B cell (primary cell): Measurements from ENCODE around the gene AUTS2. TPM values are rescaled to one million over a fixed set of nuclear protein-coding genes. Genes with fewer than 3 reads are reported as not detected.

Source experiments
- ATAC-seq: fragments of 200-7000 bp; cut with Tn5 transposase; one replicate; pipeline ENCODE4 v1.10.0; 2021; ENCODE audit warnings: low read depth, mild to moderate bottlenecking, moderate number of reproducible peaks, moderate library complexity
- CTCF ChIA-PET: fragments of 350-600 bp; sonication (Branson Sonifier 250); formaldehyde crosslinking; loops from one replicate; lab custom pipeline; 2021; ENCODE audit warnings: antibody characterized with exemption, inconsistent platforms; lab: Charles Lee
- POLR2A ChIA-PET: fragments of 350-600 bp; sonication (Branson Sonifier 250); formaldehyde crosslinking; loops from one replicate; lab custom pipeline; 2021; ENCODE audit warnings: antibody characterized with exemption; lab: Charles Lee
- DNase-seq: peaks from one replicate; pipeline ENCODE4 v3.0.0; 2013
- H2AFZ ChIP-seq: 2 replicates; pipeline ENCODE4 v1.6.1; 2012; ENCODE audit warnings: mild to moderate bottlenecking, low read depth, low read length; ENCODE audit not compliant: insufficient read depth, poor library complexity, severe bottlenecking
- H3K27ac ChIP-seq, 2 donors: 1 replicate in 1 of 2; 2 replicates in 1 of 2; pipeline ENCODE4 v1.5.1; 2012 to 2013; ENCODE audit warnings: low read length in 2 of 2, mild to moderate bottlenecking in 2 of 2, moderate library complexity in 1 of 2
- H3K27me3 ChIP-seq, 4 experiments: fragments of 200-600 bp in 1 of 4; sonication (generic) in 1 of 4; replicated peaks in 1 of 4; 1 replicate in 2 of 4; 2 replicates in 2 of 4; pipeline versions ENCODE4 v1.6.1 to v1.7.0; 2013 to 2016; ENCODE audit warnings: low read length in 3 of 4, mild to moderate bottlenecking in 2 of 4, mixed read lengths in 1 of 4, moderate library complexity in 1 of 4; ENCODE audit not compliant: insufficient read depth in 4 of 4, control insufficient read depth in 3 of 4; ENCODE audit errors: control extremely low read depth in 1 of 4
- H3K36me3 ChIP-seq, 2 experiments: replicated peaks in 1 of 2; 1 replicate in 1 of 2; 2 replicates in 1 of 2; pipeline versions ENCODE4 v1.6.1 to v1.7.1; 2013; ENCODE audit warnings: low read length in 1 of 2; ENCODE audit not compliant: insufficient read depth in 2 of 2, control insufficient read depth in 1 of 2; ENCODE audit errors: control extremely low read depth in 1 of 2, extremely low read depth in 1 of 2
- H3K4me1 ChIP-seq, 2 donors: fragments of 200-600 bp in 1 of 2; sonication (generic) in 1 of 2; 1 replicate in 1 of 2; 2 replicates in 1 of 2; pipeline versions ENCODE4 v1.5.1 to v1.6.1; 2013 to 2017; ENCODE audit warnings: low read length in 2 of 2; ENCODE audit not compliant: control insufficient read depth in 2 of 2, insufficient read depth in 2 of 2
- H3K4me2 ChIP-seq: replicated peaks from 2 replicates; pipeline ENCODE3; 2012; ENCODE audit warnings: mild to moderate bottlenecking, low read depth, low read length; ENCODE audit not compliant: poor library complexity, severe bottlenecking
- H3K4me3 ChIP-seq, 5 experiments: fragments of 200-600 bp in 1 of 5; sonication (generic) in 1 of 5; 1 replicate in 3 of 5; 2 replicates in 2 of 5; pipeline versions ENCODE4 v1.5.1 to v1.7.0; 2011 to 2016; ENCODE audit warnings: low read length in 4 of 5, mild to moderate bottlenecking in 4 of 5, low read depth in 2 of 5, control low read depth in 1 of 5, moderate library complexity in 1 of 5; ENCODE audit not compliant: insufficient read depth in 1 of 5; ENCODE audit errors: control extremely low read depth in 1 of 5, extremely low read depth in 1 of 5
- H3K79me2 ChIP-seq: fragments of 200-600 bp; sonication (generic); one replicate; pipeline ENCODE4 v1.6.0; 2016; ENCODE audit warnings: low read length; ENCODE audit not compliant: control insufficient read depth, insufficient read depth
- H3K9ac ChIP-seq: fragments of 200-600 bp; sonication (generic); 2 replicates; pipeline ENCODE4 v1.6.1; 2017; ENCODE audit warnings: mild to moderate bottlenecking, low read length, moderate library complexity
- H3K9me3 ChIP-seq, 3 donors: one replicate each; pipeline versions ENCODE4 v1.6.1 to v1.7.1; 2013; ENCODE audit warnings: low read length in 2 of 3; ENCODE audit not compliant: control insufficient read depth in 2 of 3, insufficient read depth in 1 of 3; ENCODE audit errors: control extremely low read depth in 1 of 3
- H4K20me1 ChIP-seq: 2 replicates; pipeline ENCODE4 v1.6.0; 2012; ENCODE audit warnings: mild to moderate bottlenecking, low read length; ENCODE audit not compliant: insufficient read depth, control insufficient read depth, poor library complexity, severe bottlenecking
- H3K27ac Mint-ChIP-seq: one replicate; pipeline ENCODE4 v1.8.0; 2021; ENCODE audit warnings: mixed read lengths
- H3K27me3 Mint-ChIP-seq: one replicate; pipeline ENCODE4 v1.8.0; 2021; ENCODE audit warnings: mixed read lengths
- H3K4me1 Mint-ChIP-seq: one replicate; pipeline ENCODE4 v1.8.0; 2021; ENCODE audit warnings: mixed read lengths
- H3K4me3 Mint-ChIP-seq: one replicate; pipeline ENCODE4 v1.8.0; 2021; ENCODE audit warnings: mixed read lengths
- H3K9me3 Mint-ChIP-seq: one replicate; pipeline ENCODE4 v1.8.0; 2022; ENCODE audit warnings: mixed read lengths; ENCODE audit not compliant: insufficient read depth
- EZH2 ChIP-seq: IDR thresholded peaks from 2 replicates; pipeline ENCODE4 v1.6.1; 2012; ENCODE audit warnings: borderline replicate concordance, low read depth, mild to moderate bottlenecking, moderate library complexity, low read length; ENCODE audit not compliant: insufficient read depth, poor library complexity, severe bottlenecking
- WGBS: methylation state at CpG from one replicate; pipeline ENCODE4 v1.1.5; 2013; ENCODE audit warnings: missing lambda C conversion rate; ENCODE audit not compliant: insufficient coverage; 5-methylcytosine and 5-hydroxymethylcytosine counted together
- intact Hi-C: fragments of 100-400 bp; cut with micrococcal nuclease; formaldehyde crosslinking; loops from one replicate; pipeline ENCODE4 v1.10.0; 2022
- polyA plus RNA-seq: library from polyadenylated mRNA; depleted of rRNA; stranded (reverse); fragments of >200 nt; gene quantifications from 2 replicates; pipeline ENCODE4 v1.2.3, GENCODE V29; 2012
- total RNA-seq, 2 donors: library from RNA; stranded (reverse); fragments of 120-200 nt in 1 of 2; gene quantifications; 1 replicate in 1 of 2; 2 replicates in 1 of 2; pipeline versions ENCODE4 v1.2.3 to v1.2.4, GENCODE V29; 2013 to 2022
- TF ChIP-seq, protein P1 (sequence below): fragments of 200-600 bp; IDR thresholded peaks from one replicate; pipeline ENCODE4 v1.8.0; 2022; ENCODE audit warnings: antibody characterized with exemption, mild to moderate bottlenecking

The AUTS2 gene
- total and polyA plus RNA-seq, 2 donors (not counting 1 experiment from before 2014, with no cell fraction given) = 22.3 to 35.0 TPM

DNA sequence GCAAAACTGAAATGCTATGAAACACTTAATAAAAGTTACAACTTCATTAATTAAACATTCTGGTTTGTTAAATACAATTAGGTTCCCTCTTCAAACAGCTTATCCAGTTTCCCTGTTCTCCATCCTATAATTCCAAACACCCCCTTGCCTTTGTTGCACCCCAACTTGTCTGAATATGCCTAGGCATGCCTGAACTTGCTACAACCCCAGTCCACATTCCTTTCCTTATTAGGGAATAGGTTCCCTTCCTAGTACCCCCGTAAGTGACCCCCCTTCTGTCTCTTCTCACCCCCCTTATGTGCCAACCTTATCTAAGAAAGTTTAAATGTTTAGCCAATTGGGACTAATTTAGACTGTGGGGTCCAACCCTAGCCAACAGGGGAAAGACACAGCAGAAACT, 1238.0 kb downstream of the AUTS2 start:
- no CpG with 5 or more reads among the region's 1 CpG for WGBS
- DNase-seq (no peak), ATAC-seq (no peak)
- no peak overlapping the region for H3K4me3 Mint-ChIP-seq
- ChIA-PET POLR2A (no interaction called here), CTCF (interaction anchor here (0.6 kb wide), 1 partner anchor 1697 kb away, joined by 4 read pairs; no protein-coding TSS in a partner anchor)
- Histone ChIP-seq H3K9me3 (peaks cover 0 to 11% (median 0%) of the 10 kb centered on the region in 3 donors), H3K27ac (no peak overlapping the region), H3K4me1 (no peaks in the 10 kb centered on the region), H3K27me3 (peaks cover 0 to 6% (median 0%) of the 10 kb centered on the region in 4 experiments), H3K79me2 (no peaks in the 10 kb centered on the region), H3K9ac (no peak overlapping the region), H4K20me1 (no peaks in the 10 kb centered on the region), H3K4me3 (no peak overlapping the region), H3K4me2 (no peak overlapping the region), H2AFZ (no peak overlapping the region), H3K36me3 (no peaks in the 10 kb centered on the region)
- no peak overlapping the region for H3K27ac Mint-ChIP-seq
- intact Hi-C loops = no loop called here
- no peaks in the 10 kb centered on the region for H3K4me1 Mint-ChIP-seq
- no peaks in the 10 kb centered on the region for H3K9me3 Mint-ChIP-seq
- H3K27me3 Mint-ChIP-seq = no peaks in the 10 kb centered on the region
- TF ChIP-seq, protein P1, sequence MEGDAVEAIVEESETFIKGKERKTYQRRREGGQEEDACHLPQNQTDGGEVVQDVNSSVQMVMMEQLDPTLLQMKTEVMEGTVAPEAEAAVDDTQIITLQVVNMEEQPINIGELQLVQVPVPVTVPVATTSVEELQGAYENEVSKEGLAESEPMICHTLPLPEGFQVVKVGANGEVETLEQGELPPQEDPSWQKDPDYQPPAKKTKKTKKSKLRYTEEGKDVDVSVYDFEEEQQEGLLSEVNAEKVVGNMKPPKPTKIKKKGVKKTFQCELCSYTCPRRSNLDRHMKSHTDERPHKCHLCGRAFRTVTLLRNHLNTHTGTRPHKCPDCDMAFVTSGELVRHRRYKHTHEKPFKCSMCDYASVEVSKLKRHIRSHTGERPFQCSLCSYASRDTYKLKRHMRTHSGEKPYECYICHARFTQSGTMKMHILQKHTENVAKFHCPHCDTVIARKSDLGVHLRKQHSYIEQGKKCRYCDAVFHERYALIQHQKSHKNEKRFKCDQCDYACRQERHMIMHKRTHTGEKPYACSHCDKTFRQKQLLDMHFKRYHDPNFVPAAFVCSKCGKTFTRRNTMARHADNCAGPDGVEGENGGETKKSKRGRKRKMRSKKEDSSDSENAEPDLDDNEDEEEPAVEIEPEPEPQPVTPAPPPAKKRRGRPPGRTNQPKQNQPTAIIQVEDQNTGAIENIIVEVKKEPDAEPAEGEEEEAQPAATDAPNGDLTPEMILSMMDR = no peak
- no peak for TF ChIP-seq EZH2

DNA sequence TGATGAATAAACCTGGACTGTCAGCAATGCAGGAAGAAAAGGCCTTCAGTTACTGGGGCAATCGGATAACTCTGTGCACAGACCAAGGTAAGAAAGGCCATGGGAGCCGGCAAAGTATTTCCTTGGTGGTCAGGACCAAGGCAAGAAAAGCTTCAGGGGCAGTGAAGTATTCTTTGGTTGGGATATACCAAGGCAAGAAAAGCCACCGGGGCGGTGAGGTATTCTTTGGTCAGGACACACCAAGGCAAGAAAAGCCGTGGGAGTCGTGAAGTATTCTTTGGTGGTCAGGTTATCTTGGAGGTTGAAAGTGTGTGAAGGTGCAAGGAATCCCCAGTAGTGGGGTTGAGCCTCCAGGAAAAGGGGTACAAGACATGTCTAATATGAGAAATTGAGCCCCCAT, 1238.7 kb downstream of the AUTS2 start:
- Mint-ChIP-seq H3K4me3 (no peak overlapping the region), H3K27ac (no peak overlapping the region), H3K4me1 (no peaks in the 10 kb centered on the region), H3K27me3 (no peaks in the 10 kb centered on the region), H3K9me3 (no peaks in the 10 kb centered on the region)
- DNase-seq (no peak), ATAC-seq (no peak)
- Histone ChIP-seq H2AFZ (no peak overlapping the region), H3K27me3 (peaks cover 0 to 6% (median 0%) of the 10 kb centered on the region in 4 experiments), H3K4me2 (no peak overlapping the region), H3K9me3 (peaks cover 0 to 11% (median 0%) of the 10 kb centered on the region in 3 donors), H3K79me2 (no peaks in the 10 kb centered on the region), H3K27ac (no peak overlapping the region), H3K4me3 (no peak overlapping the region), H3K36me3 (no peaks in the 10 kb centered on the region), H3K9ac (no peak overlapping the region), H3K4me1 (no peaks in the 10 kb centered on the region), H4K20me1 (no peaks in the 10 kb centered on the region)
- POLR2A ChIA-PET = no interaction called here
- intact Hi-C loops = no loop called here
- CTCF ChIA-PET = no interaction called here
- WGBS = 92% methylated on average over 6 of the region's 6 CpGs
- no peak for TF ChIP-seq EZH2
- TF ChIP-seq, protein P1 = no peak
